ENCODE measurements around the gene CACNA1C. TPM values are rescaled to one million over a fixed set of nuclear protein-coding genes. Genes with fewer than 3 reads are reported as not detected.

The CACNA1C gene
- total and polyA plus RNA-seq, 8 donors: 0.31 to 55.8 (median 7.2) TPM

DNA sequence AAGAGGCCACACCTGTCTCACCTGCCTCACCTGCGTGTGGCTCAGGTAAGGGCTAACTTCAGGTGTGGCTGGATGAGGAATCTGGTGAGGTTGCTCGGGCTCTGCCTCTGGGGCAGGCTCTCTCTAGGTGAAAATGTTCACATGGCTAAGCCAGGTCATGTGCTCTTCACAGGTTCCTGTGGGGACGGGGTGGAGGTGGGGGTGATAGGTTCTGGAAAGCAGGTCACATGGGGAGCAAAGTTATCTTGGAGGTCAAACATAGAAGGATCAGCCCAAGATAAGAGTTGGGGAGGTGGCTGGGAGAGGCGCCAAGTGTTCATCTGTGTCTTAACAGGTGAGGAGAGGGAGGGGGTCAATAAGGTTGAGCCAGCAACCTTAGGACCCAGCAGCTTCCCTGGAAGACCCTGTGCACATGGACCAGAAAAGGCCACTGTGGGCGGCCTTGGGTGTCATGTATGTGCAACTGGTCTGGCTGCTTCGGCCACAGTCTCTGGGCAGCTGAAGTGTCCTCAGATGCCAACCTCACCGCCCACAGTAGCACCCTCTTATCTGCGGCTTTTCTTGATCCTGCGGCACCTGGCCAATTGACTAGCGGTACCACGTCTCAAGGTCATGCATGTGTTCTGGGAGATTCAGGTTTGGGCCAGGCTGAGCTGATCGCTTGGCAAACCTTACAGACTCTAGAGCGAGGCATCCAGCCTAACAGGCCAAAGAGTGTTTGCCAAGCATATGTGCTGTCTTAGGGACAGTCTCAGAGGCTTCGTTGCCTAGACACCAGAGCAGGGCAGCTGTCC lies 60.5 kb downstream of the CACNA1C start:
- H3K27ac ChIP-seq: peak overlapping the region in 1 of 5 donors; percentile 24
- TF ChIP-seq POLR2A (IDR thresholded peaks at IDR 0.05) (no peak), EP300 (IDR thresholded peaks at IDR 0.05) (no peak), POLR2AphosphoS5 (IDR thresholded peaks at IDR 0.05) (no peak)
- TF ChIP-seq, protein P1, sequence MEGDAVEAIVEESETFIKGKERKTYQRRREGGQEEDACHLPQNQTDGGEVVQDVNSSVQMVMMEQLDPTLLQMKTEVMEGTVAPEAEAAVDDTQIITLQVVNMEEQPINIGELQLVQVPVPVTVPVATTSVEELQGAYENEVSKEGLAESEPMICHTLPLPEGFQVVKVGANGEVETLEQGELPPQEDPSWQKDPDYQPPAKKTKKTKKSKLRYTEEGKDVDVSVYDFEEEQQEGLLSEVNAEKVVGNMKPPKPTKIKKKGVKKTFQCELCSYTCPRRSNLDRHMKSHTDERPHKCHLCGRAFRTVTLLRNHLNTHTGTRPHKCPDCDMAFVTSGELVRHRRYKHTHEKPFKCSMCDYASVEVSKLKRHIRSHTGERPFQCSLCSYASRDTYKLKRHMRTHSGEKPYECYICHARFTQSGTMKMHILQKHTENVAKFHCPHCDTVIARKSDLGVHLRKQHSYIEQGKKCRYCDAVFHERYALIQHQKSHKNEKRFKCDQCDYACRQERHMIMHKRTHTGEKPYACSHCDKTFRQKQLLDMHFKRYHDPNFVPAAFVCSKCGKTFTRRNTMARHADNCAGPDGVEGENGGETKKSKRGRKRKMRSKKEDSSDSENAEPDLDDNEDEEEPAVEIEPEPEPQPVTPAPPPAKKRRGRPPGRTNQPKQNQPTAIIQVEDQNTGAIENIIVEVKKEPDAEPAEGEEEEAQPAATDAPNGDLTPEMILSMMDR (IDR thresholded peaks at IDR 0.05): no peak
- H3K9me3 ChIP-seq: no peaks in the 10 kb centered on the region
- H3K4me3 ChIP-seq: no peak overlapping the region
- peaks cover 0 to 49% (median 9%) of the 10 kb centered on the region in 4 donors for H3K4me1 ChIP-seq
- H3K27me3 ChIP-seq: no peaks in the 10 kb centered on the region
- intact Hi-C loops (cut with DNase I; ENCODE audit: low total_unique reads): no loop called here
- peak; percentile 34 to 65 for DNase-seq
- peaks cover 0 to 9% (median 0%) of the 10 kb centered on the region in 4 donors for H3K36me3 ChIP-seq
- 65 to 74% (median 72%) methylated on average over 14 of the region's 14 CpGs for WGBS, 5 donors

DNA sequence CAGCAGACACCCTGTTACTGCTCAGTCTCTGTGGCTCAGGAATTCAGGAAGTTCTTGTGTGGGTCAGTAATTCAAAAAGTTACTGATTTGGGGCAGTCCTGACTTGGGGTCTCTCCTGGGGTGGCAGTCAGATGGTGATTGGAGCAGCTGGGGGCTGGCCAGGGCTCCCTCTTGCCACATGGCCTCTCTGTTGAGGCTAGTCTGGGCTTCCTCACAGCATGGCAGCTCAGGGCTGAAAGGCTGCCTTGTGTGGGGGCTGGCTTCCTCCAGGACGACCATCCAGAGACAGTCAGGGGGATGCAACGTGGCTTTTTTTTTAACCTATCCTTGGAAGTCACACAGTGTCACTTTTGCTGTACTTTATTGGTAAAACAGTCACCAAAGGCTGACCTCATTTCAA lies 61.3 kb downstream of the CACNA1C start:
- no peak overlapping the region for H3K4me3 ChIP-seq
- no peaks in the 10 kb centered on the region for H3K9me3 ChIP-seq
- H3K27ac ChIP-seq: peak overlapping the region in 1 of 5 donors; percentile 24
- no peak for DNase-seq
- TF ChIP-seq POLR2A (IDR thresholded peaks at IDR 0.05): no peak
- no peak for TF ChIP-seq POLR2AphosphoS5 (IDR thresholded peaks at IDR 0.05)
- H3K27me3 ChIP-seq: no peaks in the 10 kb centered on the region
- peaks cover 0 to 9% (median 0%) of the 10 kb centered on the region in 4 donors for H3K36me3 ChIP-seq
- intact Hi-C loops (cut with DNase I; ENCODE audit: low total_unique reads): no loop called here
- H3K4me1 ChIP-seq: peaks cover 0 to 57% (median 12%) of the 10 kb centered on the region in 4 donors
- 50 to 71% (median 54%) methylated on average over 2 of the region's 2 CpGs for WGBS, 5 donors

DNA sequence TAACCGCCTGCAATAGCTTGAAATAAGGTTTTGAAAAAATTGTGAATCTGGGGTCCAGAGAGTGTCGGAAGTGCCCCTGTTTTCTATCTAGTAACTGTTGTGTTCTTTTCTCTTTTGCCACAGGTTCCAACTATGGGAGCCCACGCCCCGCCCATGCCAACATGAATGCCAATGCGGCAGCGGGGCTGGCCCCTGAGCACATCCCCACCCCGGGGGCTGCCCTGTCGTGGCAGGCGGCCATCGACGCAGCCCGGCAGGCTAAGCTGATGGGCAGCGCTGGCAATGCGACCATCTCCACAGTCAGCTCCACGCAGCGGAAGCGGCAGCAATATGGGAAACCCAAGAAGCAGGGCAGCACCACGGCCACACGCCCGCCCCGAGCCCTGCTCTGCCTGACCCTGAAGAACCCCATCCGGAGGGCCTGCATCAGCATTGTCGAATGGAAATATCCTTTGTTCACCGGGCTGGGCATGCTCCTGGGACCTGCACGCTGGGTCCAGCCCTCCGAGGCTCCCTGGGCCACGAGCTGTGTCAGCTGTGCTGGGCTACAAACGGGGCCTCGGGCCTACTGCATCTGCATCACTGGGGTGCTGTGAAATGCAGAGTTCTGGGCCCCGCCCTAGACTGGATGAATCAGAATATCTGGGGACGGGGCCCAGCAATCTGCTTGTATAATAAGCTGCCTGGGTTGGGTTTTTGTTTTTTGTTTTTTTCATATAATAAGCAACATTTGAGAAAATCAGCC lies 62.5 kb downstream of the CACNA1C start:
- Histone ChIP-seq H3K4me3 (no peak overlapping the region), H3K4me1 (peaks cover 0 to 64% (median 23%) of the 10 kb centered on the region in 4 donors), H3K9me3 (no peaks in the 10 kb centered on the region), H3K27me3 (no peaks in the 10 kb centered on the region), H3K27ac (no peak overlapping the region), H3K36me3 (peaks cover 0 to 9% (median 0%) of the 10 kb centered on the region in 4 donors)
- intact Hi-C loops (cut with DNase I; ENCODE audit: low total_unique reads): no loop called here
- TF ChIP-seq EP300 (IDR thresholded peaks at IDR 0.05) (no peak), POLR2A (IDR thresholded peaks at IDR 0.05) (no peak), POLR2AphosphoS5 (IDR thresholded peaks at IDR 0.05) (no peak)
- TF ChIP-seq, protein P1 (IDR thresholded peaks at IDR 0.05): no peak
- no peak for DNase-seq
- 87 to 97% (median 94%) methylated on average over 24 to 31 of the region's 31 CpGs for WGBS, 5 donors

DNA sequence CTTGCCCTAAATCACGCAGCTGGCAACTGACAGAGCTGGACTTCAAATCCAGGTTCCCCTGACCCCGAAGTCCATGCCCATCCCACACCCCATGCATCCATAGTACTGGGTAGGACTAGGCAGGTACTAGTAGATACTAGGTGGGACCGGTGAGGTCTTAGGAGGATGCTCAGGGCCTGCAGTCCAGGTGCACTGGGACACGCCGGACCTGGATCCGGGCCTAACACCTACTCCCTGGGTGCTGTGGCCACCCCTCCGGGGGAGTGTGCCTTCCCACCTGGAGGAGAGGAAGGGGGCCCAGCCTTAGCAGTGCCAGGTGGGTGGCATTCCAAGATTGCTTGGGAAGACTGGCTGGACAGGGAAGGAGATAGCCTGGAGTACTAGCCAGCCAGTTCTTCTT lies 64.8 kb downstream of the CACNA1C start:
- H3K4me3 ChIP-seq: no peak overlapping the region
- TF ChIP-seq POLR2AphosphoS5 (IDR thresholded peaks at IDR 0.05): no peak
- TF ChIP-seq, protein P1 (IDR thresholded peaks at IDR 0.05): no peak
- no peak for TF ChIP-seq EP300 (IDR thresholded peaks at IDR 0.05)
- no peak for TF ChIP-seq POLR2A (IDR thresholded peaks at IDR 0.05)
- 90 to 96% (median 91%) methylated on average over 3 to 7 of the region's 7 CpGs for WGBS, 5 donors
- H3K27ac ChIP-seq: peak overlapping the region in 1 of 5 donors; percentile 62
- H3K27me3 ChIP-seq: no peaks in the 10 kb centered on the region
- no peaks in the 10 kb centered on the region for H3K9me3 ChIP-seq
- H3K36me3 ChIP-seq: peaks cover 0 to 17% (median 0%) of the 10 kb centered on the region in 4 donors
- intact Hi-C loops (cut with DNase I; ENCODE audit: low total_unique reads): no loop called here
- DNase-seq: no peak
- H3K4me1 ChIP-seq: peaks cover 0 to 57% (median 18%) of the 10 kb centered on the region in 4 donors
